AG04449 (cell line): ENCODE results near the gene POP7.

Experiments
- CTCF ChIA-PET: fragments of 350-600 bp; formaldehyde crosslinking; extraction: SDS; loops from one replicate; lab custom pipeline; 2021; ENCODE audit warnings: antibody characterized with exemption; lab: Yijun Ruan, JAX
- POLR2A ChIA-PET: fragments of 400-600, 350-600 bp; formaldehyde crosslinking; extraction: SDS; loops from one replicate; lab custom pipeline; 2020; ENCODE audit warnings: antibody characterized with exemption, inconsistent platforms; lab: Yijun Ruan, JAX
- DNase-seq: peaks from one replicate; pipeline ENCODE4 v3.0.0-alpha.2; 2010; ENCODE audit warnings: low read depth, low spot score
- H3K4me3 ChIP-seq: 2 replicates; pipeline ENCODE4 v1.5.1; 2011; ENCODE audit warnings: low read depth, mild to moderate bottlenecking, control low read depth, low read length
- TF ChIP-seq, protein P1 (sequence below): IDR thresholded peaks from one replicate; pipeline ENCODE4 v1.5.1; 2011; ENCODE audit warnings: mild to moderate bottlenecking, moderate library complexity, low read length, control low read depth, inconsistent platforms; ENCODE audit not compliant: insufficient read depth; ENCODE audit errors: missing control alignments

POP7 gene

DNA sequence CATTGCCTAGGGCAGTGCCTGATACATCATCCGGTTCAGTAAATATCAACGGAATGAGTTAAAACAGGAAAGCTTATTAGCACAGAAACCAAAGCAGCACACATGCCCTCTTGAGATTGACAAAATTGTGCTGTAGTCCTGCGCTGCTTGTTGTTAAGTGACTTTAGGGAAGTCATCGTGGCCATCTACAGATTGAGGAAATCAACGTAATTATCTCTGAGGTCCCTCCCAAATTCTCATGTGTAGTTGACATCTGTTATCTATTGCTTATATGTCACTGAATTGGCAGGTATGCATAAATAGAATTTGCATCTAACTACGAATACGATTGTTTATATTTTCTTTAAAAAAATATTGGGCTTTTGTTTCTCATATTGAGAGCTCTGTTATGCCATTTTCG lies 35.8 kb upstream of the POP7 start:
- H3K4me3 ChIP-seq = no peak overlapping the region
- TF ChIP-seq, protein P1, sequence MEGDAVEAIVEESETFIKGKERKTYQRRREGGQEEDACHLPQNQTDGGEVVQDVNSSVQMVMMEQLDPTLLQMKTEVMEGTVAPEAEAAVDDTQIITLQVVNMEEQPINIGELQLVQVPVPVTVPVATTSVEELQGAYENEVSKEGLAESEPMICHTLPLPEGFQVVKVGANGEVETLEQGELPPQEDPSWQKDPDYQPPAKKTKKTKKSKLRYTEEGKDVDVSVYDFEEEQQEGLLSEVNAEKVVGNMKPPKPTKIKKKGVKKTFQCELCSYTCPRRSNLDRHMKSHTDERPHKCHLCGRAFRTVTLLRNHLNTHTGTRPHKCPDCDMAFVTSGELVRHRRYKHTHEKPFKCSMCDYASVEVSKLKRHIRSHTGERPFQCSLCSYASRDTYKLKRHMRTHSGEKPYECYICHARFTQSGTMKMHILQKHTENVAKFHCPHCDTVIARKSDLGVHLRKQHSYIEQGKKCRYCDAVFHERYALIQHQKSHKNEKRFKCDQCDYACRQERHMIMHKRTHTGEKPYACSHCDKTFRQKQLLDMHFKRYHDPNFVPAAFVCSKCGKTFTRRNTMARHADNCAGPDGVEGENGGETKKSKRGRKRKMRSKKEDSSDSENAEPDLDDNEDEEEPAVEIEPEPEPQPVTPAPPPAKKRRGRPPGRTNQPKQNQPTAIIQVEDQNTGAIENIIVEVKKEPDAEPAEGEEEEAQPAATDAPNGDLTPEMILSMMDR = no peak
- ChIA-PET CTCF (interaction anchor here (0.6 to 1.1 kb wide), 2 partner anchors 21 to 190 kb away, joined by 3 to 6 read pairs; no protein-coding TSS in a partner anchor), POLR2A (no interaction called here)
- no peak for DNase-seq

DNA sequence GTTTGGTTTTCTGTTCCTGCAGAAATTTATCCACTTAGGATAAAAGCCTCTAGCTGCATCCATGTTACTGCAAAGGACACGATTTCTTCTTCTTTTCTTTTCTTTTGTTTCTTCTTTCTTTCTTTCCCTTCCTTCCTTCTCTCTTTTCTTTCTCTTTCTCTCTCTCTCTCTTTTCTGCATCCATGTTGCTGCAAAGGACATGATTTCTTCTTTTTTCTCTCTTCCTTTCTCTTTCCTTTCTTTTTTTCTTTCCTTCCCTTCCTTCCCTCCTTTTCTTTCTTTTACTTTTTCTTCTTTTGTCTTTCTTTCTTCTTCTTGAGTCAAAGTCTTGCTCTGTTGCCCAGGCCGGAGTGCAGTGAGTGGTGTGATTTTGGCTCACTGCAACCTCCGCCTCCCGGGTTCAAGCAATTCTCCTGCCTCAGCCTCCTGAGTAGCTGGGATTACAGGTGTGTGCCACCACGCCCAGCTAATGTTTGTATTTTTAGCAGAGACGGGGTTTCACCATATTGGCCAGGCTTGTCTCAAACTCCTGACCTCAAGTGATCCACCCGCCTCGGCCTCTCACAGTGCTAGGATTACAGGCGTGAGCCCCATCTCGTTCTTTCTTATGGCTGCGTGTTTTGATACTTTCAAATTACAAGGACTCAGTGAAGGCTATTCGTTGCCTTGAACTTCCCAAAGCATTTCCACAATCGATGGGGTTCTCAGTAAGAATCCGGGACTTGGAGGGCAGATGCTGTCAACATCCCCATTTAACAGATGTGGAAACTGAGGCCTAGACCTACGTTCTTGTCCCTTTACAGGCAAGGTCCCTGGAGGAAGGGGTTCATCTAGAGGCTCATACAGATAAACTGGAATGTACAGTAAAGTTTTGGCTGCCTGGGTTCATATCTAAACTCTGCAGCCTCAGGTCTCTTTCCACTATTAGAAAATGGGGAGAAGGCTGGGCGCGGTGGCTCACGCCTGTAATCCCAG lies 34.3 kb upstream of the POP7 start:
- TF ChIP-seq, protein P1 = no peak
- no peak overlapping the region for H3K4me3 ChIP-seq
- DNase-seq = no peak
- ChIA-PET CTCF (interaction anchor here (1.3 to 2.2 kb wide), 2 partner anchors 21 to 23 kb away, joined by 3 to 8 read pairs; no protein-coding TSS in a partner anchor), POLR2A (no interaction called here)

DNA sequence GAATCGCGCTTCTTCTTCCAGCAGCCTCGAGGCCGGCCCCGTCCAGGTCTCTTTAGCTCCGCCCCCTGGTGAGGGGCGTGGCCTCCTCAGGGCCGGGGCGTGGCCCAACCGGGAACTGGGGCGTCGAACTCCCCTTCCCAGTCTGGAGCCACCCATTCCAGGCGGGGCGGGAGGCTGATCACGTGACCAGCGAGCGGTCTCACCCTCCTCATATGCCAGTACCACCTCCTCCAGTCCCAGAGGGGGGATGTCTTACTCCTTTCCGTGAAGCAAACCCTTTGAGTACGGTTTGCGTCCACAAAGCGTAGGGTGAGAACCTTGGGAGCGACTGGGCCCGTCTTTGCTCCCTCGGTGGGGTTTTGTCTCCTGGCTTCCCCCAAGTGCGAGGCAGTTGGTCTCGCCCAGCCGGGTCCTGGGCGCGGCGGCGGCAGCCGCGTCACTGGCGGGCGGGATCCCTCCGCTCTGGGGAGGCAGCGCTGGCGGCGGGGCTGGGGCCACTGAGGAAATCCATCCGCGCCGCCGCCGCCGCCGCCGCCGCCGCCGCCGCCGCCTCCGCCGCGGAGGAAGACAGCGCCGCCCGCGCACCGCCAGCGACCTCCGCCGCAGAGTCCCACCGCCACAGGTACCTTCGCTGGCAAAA lies 32.5 kb upstream of the POP7 start, which contains the start of gene GNB2:
GNB2 (plus strand) TSS at position 439 of the 640 bp plus-strand sequence. CDS start 2,526 bp downstream, outside the sequence.
- ChIA-PET CTCF (interaction anchor here (0.5 to 2.2 kb wide), 4 partner anchors 10 to 41 kb away, joined by 3 to 8 read pairs (median 3); no protein-coding TSS in a partner anchor), POLR2A (interaction anchor here (0.6 to 1.0 kb wide), 9 partner anchors 9 to 89 kb away, joined by 3 to 5 read pairs (median 4); partner anchors contain the start of genes FBXO24, LRCH4, MOSPD3 and PCOLCE)
- TF ChIP-seq, protein P1 = no peak
- H3K4me3 ChIP-seq = peak within 1 kb of the TSS; percentile 81
- DNase-seq = peak; percentile 96

DNA sequence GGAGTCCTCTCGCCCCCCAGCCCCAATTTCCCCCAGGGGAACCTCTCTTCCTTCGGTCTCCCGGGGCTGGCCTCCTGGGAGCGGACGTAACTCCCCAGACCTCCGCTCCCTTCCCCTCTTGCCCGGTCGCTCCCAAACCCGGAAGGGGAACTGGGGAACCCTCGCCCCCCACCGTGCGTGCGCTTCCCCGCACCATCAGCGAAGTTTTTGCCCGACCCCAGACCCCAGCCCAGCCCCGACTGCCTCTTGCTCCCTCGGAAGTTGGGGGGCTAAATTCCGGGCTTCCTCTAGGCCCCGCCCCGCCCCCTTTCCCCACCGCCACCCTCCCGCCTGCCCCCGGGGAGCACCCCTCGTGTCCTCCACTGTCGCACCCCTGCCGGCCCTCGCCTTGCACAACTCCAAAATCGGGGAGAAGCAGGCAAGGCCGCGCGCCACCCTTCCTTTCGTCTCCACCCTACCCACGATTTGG lies 31.9 kb upstream of the POP7 start:
- peak overlapping the region; percentile 81 for H3K4me3 ChIP-seq
- no peak for DNase-seq
- TF ChIP-seq, protein P1 = no peak
- POLR2A ChIA-PET = interaction anchor here (1.0 kb wide), 1 partner anchor 9 kb away, joined by 3 read pairs; no protein-coding TSS in a partner anchor
- CTCF ChIA-PET = interaction anchor here (1.5 kb wide), 2 partner anchors 18 to 110 kb away, joined by 5 to 9 read pairs; no protein-coding TSS in a partner anchor

DNA sequence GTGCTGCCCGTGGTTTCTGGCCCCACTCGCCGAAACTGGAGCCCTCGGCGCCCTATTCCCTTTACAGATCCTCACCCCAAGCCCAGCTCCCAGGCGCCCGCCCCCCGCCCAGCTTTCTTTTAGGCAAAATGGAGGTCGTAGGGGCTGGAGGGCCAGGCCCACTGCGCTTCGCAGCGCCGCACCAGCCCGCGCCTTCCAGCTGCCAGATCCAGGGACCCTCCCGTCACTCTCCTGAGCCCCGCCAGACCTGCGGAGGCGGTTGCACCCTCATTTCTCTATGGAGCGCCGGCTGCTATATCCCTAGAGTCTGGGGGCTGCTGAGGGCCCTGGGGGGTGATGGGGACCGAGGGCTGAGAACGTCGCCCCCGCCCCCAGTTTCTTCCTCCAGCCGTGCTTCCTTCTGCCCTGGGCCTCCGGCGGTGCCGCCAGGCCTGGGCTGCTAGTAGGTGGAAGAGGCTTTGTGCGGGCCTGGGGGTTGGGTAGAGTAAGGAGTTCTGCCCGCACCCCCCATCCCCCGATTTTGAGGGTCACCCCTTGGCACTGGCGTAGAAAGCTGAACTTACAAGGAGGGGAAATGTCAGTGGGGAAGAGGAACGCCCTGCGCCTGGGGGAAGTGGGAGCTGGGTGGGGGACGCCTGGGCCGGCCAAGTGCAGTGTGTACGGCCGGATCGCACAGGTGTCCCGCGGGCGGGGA lies 31.4 kb upstream of the POP7 start:
- no peak for DNase-seq
- ChIA-PET CTCF (interaction anchor here (1.0 to 1.5 kb wide), 3 partner anchors 18 to 178 kb away, joined by 3 to 9 read pairs (median 5); partner anchors contain the start of gene SLC12A9), POLR2A (interaction anchor here (0.6 to 1.0 kb wide), 2 partner anchors 8 to 152 kb away, joined by 3 to 4 read pairs; no protein-coding TSS in a partner anchor)
- peak overlapping the region; percentile 81 for H3K4me3 ChIP-seq
- TF ChIP-seq, protein P1 = no peak
